IPS-18c (cell line): ENCODE measurements around the gene GCC2.
"Not testable (repeated sequence)": the region's sequence is repeated elsewhere in the genome, so short reads cannot be mapped to it uniquely, and the experiment has no call there.

Experiments
- H3K4me3 ChIP-seq: 2 replicates; pipeline ENCODE4 v1.7.0; 2013; ENCODE audit warnings: low read depth, mild to moderate bottlenecking, low read length, moderate library complexity; ENCODE audit not compliant: insufficient read depth
- H3K9me3 ChIP-seq: one replicate; pipeline ENCODE4 v1.6.1; 2013; ENCODE audit warnings: mild to moderate bottlenecking, low read length, moderate library complexity; ENCODE audit not compliant: control insufficient read depth, insufficient read depth

Gene GCC2

GRCh38 chr2:108536911-108537310 is 87.9 kb downstream of the GCC2 start:
- no peaks in the 10 kb centered on the region for H3K9me3 ChIP-seq
- no peak overlapping the region for H3K4me3 ChIP-seq

GRCh38 chr2:108538000-108538625 is 89.1 kb downstream of the GCC2 start:
- H3K4me3 ChIP-seq = no peak overlapping the region
- no peaks in the 10 kb centered on the region for H3K9me3 ChIP-seq

- H3K9me3 ChIP-seq = no peaks in the 10 kb centered on the region
- H3K4me3 ChIP-seq = no peak overlapping the region
Measured at GRCh38 chr2:108541451-108541850, 92.4 kb downstream of the GCC2 start.

- no peak overlapping the region for H3K4me3 ChIP-seq
Measured at GRCh38 chr2:108542071-108542470, 93.1 kb downstream of the GCC2 start.

GRCh38 chr2:108547606-108548005 is 98.6 kb downstream of the GCC2 start:
- Histone ChIP-seq H3K4me3 (no peak overlapping the region), H3K9me3 (no peaks in the 10 kb centered on the region)

More at GRCh38 chr2:108542071-108542470, 93.1 kb downstream of the GCC2 start:
- H3K9me3 ChIP-seq = no peaks in the 10 kb centered on the region

GRCh38 chr2:108548208-108549003 is 99.4 kb downstream of the GCC2 start:
- Histone ChIP-seq H3K4me3 (no peak overlapping the region), H3K9me3 (no peaks in the 10 kb centered on the region)

GRCh38 chr2:108552566-108552965 is 103.6 kb downstream of the GCC2 start:
- Histone ChIP-seq H3K4me3 (no peak overlapping the region), H3K9me3 (no peaks in the 10 kb centered on the region)

GRCh38 chr2:108553209-108553919 is 104.4 kb downstream of the GCC2 start:
- Histone ChIP-seq H3K9me3 (no peaks in the 10 kb centered on the region), H3K4me3 (no peak overlapping the region)

GRCh38 chr2:108554528-108554927 is 105.5 kb downstream of the GCC2 start:
- H3K4me3 ChIP-seq = no peak overlapping the region
- H3K9me3 ChIP-seq = no peaks in the 10 kb centered on the region

GRCh38 chr2:108555572-108555971 is 106.6 kb downstream of the GCC2 start:
- Histone ChIP-seq H3K9me3 (no peaks in the 10 kb centered on the region), H3K4me3 (no peak overlapping the region)

GRCh38 chr2:108556581-108556980 is 107.6 kb downstream of the GCC2 start:
- not testable (repeated sequence) for H3K4me3 ChIP-seq, H3K9me3 ChIP-seq
